Peyer's patch (tissue), 4 donors: ENCODE data around the gene SELENOT.

Experiments used
- CTCF ChIP-seq, 6 experiments: fragments of 450-650 bp in 4 of 6; fragments of 200-600 bp in 2 of 6; sonication (generic) in 1 of 6; IDR thresholded peaks; one replicate each; pipeline ENCODE4 v1.5.1; 2017 to 2019; ENCODE audit warnings: antibody characterized with exemption in 6 of 6, mild to moderate bottlenecking in 3 of 6, moderate library complexity in 1 of 6
- POLR2A ChIP-seq, 2 donors: fragments of 450-650 bp; IDR thresholded peaks; one replicate each; pipeline ENCODE4 v1.5.1; 2017; ENCODE audit warnings: antibody characterized with exemption in 2 of 2, mild to moderate bottlenecking in 2 of 2, moderate library complexity in 2 of 2

GRCh38 chr3:150589759-150590158, 13.4 kb upstream of the SELENOT start:
- TF ChIP-seq CTCF (IDR thresholded peaks at IDR 0.05), result no peak
- no peak for TF ChIP-seq POLR2A (IDR thresholded peaks at IDR 0.05)
